Mucosa of stomach (tissue), 1 donor: ENCODE measurements around the gene SLC22A7.

Experiments used
- H3K27me3 ChIP-seq: one replicate; pipeline ENCODE4 v1.7.0; 2013; ENCODE audit warnings: mild to moderate bottlenecking, low read length; ENCODE audit not compliant: control insufficient read depth, insufficient read depth
- H3K36me3 ChIP-seq: one replicate; pipeline ENCODE4 v1.7.0; 2013; ENCODE audit warnings: low read length; ENCODE audit not compliant: control insufficient read depth, insufficient read depth
- H3K4me1 ChIP-seq: one replicate; pipeline ENCODE4 v1.7.0; 2013; ENCODE audit warnings: mild to moderate bottlenecking, low read length; ENCODE audit not compliant: control insufficient read depth, insufficient read depth
- H3K4me3 ChIP-seq: one replicate; pipeline ENCODE4 v1.7.0; 2013; ENCODE audit warnings: low read length
- H3K9ac ChIP-seq: one replicate; pipeline ENCODE4 v1.7.0; 2013; ENCODE audit warnings: mild to moderate bottlenecking, low read length, moderate library complexity
- H3K9me3 ChIP-seq: one replicate; pipeline ENCODE4 v1.7.0; 2013; ENCODE audit warnings: mild to moderate bottlenecking, low read length, moderate library complexity; ENCODE audit not compliant: control insufficient read depth
- donor health status: Pancreatic carcinoma.

SLC22A7 gene

DNA sequence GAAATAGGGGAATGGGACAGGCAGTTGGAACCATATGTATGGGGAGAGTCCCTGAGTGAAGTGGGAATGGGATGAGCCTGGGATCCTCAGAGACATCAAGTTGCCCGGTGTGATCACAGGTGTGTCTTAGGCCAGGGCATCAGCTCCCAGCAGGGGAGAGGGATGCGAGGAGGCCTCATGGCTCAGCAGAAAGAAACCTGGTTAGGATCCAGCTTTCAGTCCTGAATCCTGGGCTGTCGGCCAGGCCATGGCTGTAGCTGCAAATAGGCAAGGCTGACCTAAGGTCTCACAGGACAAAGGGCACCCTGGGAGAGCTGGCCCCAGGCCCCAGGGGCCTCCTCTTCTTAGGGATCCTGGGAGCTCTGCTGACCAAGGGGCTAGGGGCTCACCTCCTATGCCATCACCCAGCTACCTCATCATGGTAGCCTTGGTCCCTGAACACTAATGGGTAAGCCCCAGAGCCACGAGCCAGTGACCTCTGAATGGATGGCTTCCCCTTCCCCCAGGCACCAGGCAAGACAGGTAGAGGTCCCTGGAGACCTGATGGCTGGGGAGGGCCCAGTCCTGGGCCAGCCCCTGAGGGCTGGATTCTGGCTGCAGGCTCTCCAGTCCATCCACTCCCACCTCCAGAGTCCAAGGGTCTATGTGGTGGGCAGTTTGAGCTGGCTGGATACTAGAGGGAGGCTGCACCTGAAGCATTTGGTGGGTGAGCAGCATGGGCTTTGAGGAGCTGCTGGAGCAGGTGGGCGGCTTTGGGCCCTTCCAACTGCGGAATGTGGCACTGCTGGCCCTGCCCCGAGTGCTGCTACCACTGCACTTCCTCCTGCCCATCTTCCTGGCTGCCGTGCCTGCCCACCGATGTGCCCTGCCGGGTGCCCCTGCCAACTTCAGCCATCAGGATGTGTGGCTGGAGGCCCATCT lies at the start of gene SLC22A7:
TSS of gene SLC22A7 (plus strand) at position 617 of the 921 bp plus-strand sequence. CDS start at position 716, 99 bp downstream.
- no peaks in the 10 kb centered on the region for H3K9me3 ChIP-seq
- H3K9ac ChIP-seq = no peak within 1 kb of the TSS
- peaks cover 11% of the 10 kb centered on the region for H3K27me3 ChIP-seq
- no peaks in the 10 kb centered on the region for H3K4me1 ChIP-seq
- no peak within 1 kb of the TSS for H3K4me3 ChIP-seq
- no peaks in the 10 kb centered on the region for H3K36me3 ChIP-seq

- Histone ChIP-seq H3K27me3 (peaks cover 49% of the 10 kb centered on the region), H3K4me3 (no peak overlapping the region), H3K4me1 (peaks cover 4% of the 10 kb centered on the region), H3K36me3 (no peaks in the 10 kb centered on the region), H3K9me3 (no peaks in the 10 kb centered on the region), H3K9ac (no peak overlapping the region)
These were observed 49.3 kb upstream of the SLC22A7 start for GRCh38 chr6:43248791-43249190.

GRCh38 chr6:43250992-43251373 lies 47.1 kb upstream of the SLC22A7 start:
- Histone ChIP-seq H3K27me3 (peaks cover 34% of the 10 kb centered on the region), H3K36me3 (no peaks in the 10 kb centered on the region), H3K9me3 (no peaks in the 10 kb centered on the region), H3K4me3 (no peak overlapping the region), H3K9ac (no peak overlapping the region), H3K4me1 (peaks cover 4% of the 10 kb centered on the region)

GRCh38 chr6:43253401-43253800 lies 44.7 kb upstream of the SLC22A7 start:
- no peaks in the 10 kb centered on the region for H3K9me3 ChIP-seq
- no peaks in the 10 kb centered on the region for H3K36me3 ChIP-seq
- no peak overlapping the region for H3K4me3 ChIP-seq
- H3K9ac ChIP-seq = no peak overlapping the region
- peaks cover 34% of the 10 kb centered on the region for H3K27me3 ChIP-seq
- no peaks in the 10 kb centered on the region for H3K4me1 ChIP-seq

- peaks cover 34% of the 10 kb centered on the region for H3K27me3 ChIP-seq
- no peaks in the 10 kb centered on the region for H3K4me1 ChIP-seq
- H3K36me3 ChIP-seq = no peaks in the 10 kb centered on the region
- no peak overlapping the region for H3K9ac ChIP-seq
- H3K4me3 ChIP-seq = no peak overlapping the region
- H3K9me3 ChIP-seq = no peaks in the 10 kb centered on the region
These were observed 43.8 kb upstream of the SLC22A7 start for GRCh38 chr6:43254138-43254817.

- Histone ChIP-seq H3K27me3 (peaks cover 34% of the 10 kb centered on the region), H3K9me3 (no peaks in the 10 kb centered on the region), H3K9ac (no peak overlapping the region), H3K36me3 (no peaks in the 10 kb centered on the region), H3K4me3 (no peak overlapping the region), H3K4me1 (no peaks in the 10 kb centered on the region)
These were observed 43.2 kb upstream of the SLC22A7 start for GRCh38 chr6:43254846-43255245.

- H3K9ac ChIP-seq = no peak overlapping the region
- H3K36me3 ChIP-seq = no peaks in the 10 kb centered on the region
- H3K27me3 ChIP-seq = peaks cover 33% of the 10 kb centered on the region
- H3K9me3 ChIP-seq = no peaks in the 10 kb centered on the region
- no peak overlapping the region for H3K4me3 ChIP-seq
- no peaks in the 10 kb centered on the region for H3K4me1 ChIP-seq
These were observed 42.5 kb upstream of the SLC22A7 start for GRCh38 chr6:43255408-43256054.

DNA sequence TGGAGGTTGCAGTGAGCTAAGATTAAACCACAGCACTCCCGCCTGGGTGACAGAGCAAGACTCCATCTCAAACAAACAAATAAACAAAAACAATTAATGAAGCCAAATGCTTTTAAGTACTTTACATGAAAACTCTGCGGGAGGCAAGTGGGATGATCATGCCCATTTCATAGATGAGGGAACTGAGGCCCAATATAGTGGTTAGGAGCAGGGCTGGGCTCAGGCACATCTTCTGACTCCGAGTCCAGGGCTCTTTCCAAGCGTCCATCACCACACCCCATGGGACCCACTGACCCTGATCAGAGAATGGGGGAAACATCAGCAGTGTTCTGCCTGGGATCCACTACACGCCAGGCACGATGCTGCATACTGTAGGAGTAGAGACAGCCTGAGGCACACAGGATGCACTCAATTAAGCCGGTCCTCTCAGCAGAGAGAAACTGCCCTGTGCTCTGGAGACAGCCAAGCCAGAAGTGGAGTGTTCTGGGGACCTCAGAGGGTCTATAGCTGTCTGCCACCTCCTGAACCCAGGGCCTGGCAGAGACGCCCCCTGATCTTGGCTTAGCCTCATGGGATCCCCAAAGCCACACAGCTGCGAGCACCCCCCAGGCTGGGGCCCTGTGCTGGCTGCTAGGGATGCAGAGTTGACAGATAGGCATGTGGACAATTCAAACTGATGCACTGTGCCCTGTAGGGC lies 41.2 kb upstream of the SLC22A7 start:
- Histone ChIP-seq H3K9ac (no peak overlapping the region), H3K4me1 (peaks cover under 1% of the 10 kb centered on the region), H3K4me3 (no peak overlapping the region), H3K9me3 (no peaks in the 10 kb centered on the region), H3K27me3 (peaks cover 20% of the 10 kb centered on the region), H3K36me3 (no peaks in the 10 kb centered on the region)

DNA sequence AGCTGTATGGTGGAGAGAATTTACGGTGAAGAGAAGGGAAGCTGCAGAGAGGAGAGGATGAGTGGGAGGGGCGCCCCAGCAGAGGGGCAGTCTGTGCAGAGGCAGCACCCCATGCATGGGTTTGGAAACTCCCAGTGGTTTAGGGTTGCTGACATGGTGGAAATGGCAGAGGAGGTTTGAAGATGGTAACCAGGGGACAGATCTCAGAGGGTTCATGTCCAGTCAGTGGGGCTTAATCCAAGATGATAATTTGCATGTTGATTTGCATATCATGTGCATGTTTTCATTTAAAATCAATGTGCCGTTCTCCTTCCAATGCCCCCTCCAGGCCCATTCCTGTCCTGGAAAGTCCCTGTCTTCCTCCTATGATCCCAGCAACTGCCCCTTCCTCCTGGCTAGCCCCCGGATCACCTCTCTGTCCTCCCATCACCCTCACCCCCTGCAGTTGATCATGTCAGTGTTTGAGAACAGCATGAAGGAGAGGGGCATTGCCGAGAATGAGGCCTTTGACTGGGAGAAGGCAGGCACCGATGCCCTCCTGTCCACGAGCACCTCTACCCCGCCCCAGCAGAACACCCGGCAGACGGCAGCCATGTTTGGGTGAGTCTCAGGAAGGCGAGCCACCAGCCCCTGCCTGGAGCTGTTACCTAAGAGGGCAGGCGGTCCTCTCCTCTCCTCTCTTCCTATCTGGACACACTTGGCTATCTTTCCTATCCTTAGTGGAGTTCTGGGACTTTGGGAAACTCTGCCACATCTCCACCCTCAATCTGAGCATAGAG lies 40.5 kb upstream of the SLC22A7 start:
- Histone ChIP-seq H3K4me3 (no peak overlapping the region), H3K4me1 (peaks cover 3% of the 10 kb centered on the region), H3K27me3 (peaks cover 14% of the 10 kb centered on the region), H3K9ac (no peak overlapping the region), H3K36me3 (no peaks in the 10 kb centered on the region), H3K9me3 (no peaks in the 10 kb centered on the region)

DNA sequence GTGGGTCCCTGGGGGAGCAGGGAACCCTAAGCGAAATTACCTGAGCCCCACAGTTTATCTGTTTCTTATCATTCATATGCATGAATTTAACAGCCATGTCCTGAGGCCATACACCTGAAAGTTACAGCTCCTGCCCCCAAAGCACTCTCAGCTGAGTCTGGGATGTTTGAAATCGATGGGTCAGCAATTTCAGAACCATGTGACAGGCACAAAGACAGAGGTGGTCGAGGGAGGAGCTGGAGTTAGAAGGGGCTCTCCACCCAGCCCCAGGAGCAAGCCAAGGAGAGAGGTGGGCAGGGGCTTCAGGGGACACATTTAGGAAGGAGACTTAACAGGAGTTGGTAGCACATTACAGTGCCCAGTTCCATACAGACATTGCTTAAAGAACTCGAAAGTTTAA lies 39.9 kb upstream of the SLC22A7 start:
- peaks cover 7% of the 10 kb centered on the region for H3K27me3 ChIP-seq
- H3K9me3 ChIP-seq = no peaks in the 10 kb centered on the region
- no peaks in the 10 kb centered on the region for H3K36me3 ChIP-seq
- no peak overlapping the region for H3K9ac ChIP-seq
- H3K4me1 ChIP-seq = peaks cover 3% of the 10 kb centered on the region
- H3K4me3 ChIP-seq = no peak overlapping the region
